ENCODE data around the gene DPH7. TPM values are rescaled to one million over a fixed set of nuclear protein-coding genes. Genes with fewer than 3 reads are reported as not detected.
A peak's percentile ranks its signal among the peaks of the same experiment; 100 is the strongest.
"Not testable (repeated sequence)": the region's sequence is repeated elsewhere in the genome, so short reads cannot be mapped to it uniquely, and the experiment has no call there.

Gene DPH7
- total and polyA plus RNA-seq, 5 experiments from 2014 or later = 26.2 to 80.7 (median 32.8) TPM

- no peaks in the 10 kb centered on the region for H3K27me3 Mint-ChIP-seq
- POLR2A ChIA-PET = interaction anchor here (0.7 kb wide), 1 partner anchor 788 kb away, joined by 3 read pairs; no protein-coding TSS in a partner anchor
- peak overlapping the region in 1 of 10 donors; percentile 20 for H3K4me3 Mint-ChIP-seq
- H3K9me3 Mint-ChIP-seq = no peaks in the 10 kb centered on the region
- ATAC-seq (no peak), DNase-seq (no peak)
- H3K4me1 Mint-ChIP-seq = peaks cover 24 to 50% (median 41%) of the 10 kb centered on the region in 4 donors
- peaks cover 0 to 46% (median 24%) of the 10 kb centered on the region in 3 donors for H3K36me3 Mint-ChIP-seq
- no peak overlapping the region for H3K27ac Mint-ChIP-seq
Measured at GRCh38 chr9:137574192-137574591, 4.5 kb downstream of the DPH7 start.

GRCh38 chr9:137570566-137570965 lies 8.2 kb downstream of the DPH7 start:
- POLR2A ChIA-PET = no interaction called here
- H3K9me3 Mint-ChIP-seq = no peaks in the 10 kb centered on the region
- DNase-seq (no peak), ATAC-seq (no peak)
- H3K4me3 Mint-ChIP-seq = no peak overlapping the region
- H3K36me3 Mint-ChIP-seq = peaks cover 0 to 40% (median 21%) of the 10 kb centered on the region in 3 donors
- no peaks in the 10 kb centered on the region for H3K27me3 Mint-ChIP-seq
- peak overlapping the region in 2 of 10 donors; percentile 75 to 81 for H3K27ac Mint-ChIP-seq
- H3K4me1 Mint-ChIP-seq = peaks cover 17 to 22% (median 18%) of the 10 kb centered on the region in 4 donors

DNA sequence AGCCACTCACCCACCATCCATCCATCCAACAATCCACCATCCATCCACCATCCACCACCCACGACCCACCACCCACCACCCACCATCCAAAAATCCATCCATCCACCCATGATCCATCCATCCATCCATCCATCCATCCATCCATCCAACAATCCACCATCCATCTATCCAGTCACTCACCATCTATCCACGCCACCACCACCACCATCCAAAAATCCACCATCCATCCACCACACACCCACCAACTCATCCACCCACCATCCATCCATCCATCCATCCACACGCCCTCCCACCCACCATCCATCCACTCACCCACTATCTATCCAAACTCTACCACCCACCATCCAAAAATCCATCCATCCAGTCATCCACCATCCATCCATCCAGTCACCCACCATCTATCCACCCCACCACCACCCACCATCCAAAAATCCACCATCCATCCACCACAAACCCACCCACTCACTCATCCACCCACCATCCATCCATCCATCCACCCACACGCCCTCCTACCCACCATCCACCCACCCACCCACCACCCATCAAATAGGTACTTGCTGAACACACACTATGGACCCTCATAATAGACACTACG lies 9.0 kb downstream of the DPH7 start:
- POLR2A ChIA-PET = no interaction called here
- ATAC-seq (no peak), DNase-seq (no peak)
- H3K36me3 Mint-ChIP-seq = peaks cover 0 to 35% (median 14%) of the 10 kb centered on the region in 3 donors
- H3K27ac Mint-ChIP-seq = no peak overlapping the region
- no peak overlapping the region for H3K4me3 Mint-ChIP-seq
- H3K4me1 Mint-ChIP-seq = peaks cover 8 to 15% (median 11%) of the 10 kb centered on the region in 4 donors
- no peaks in the 10 kb centered on the region for H3K27me3 Mint-ChIP-seq
- no peaks in the 10 kb centered on the region for H3K9me3 Mint-ChIP-seq

DNA sequence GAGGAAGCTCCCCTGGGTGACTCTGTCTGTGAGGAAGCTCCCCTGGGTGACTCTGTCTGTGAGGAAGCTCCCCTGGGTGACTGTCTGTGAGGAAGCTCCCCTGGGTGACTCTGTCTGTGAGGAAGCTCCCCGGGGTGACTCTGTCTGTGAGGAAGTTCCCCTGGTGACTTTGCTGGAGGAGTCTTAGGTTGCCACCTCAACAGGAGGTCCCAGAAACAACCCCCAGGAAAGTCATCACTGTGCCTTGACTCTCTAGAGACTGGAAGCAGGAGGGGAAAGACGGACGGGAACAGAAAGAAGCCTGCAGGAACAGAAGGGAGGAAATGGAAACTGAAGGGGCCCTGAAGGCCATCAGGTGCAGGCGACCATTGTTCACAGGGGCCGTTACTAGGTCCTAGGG lies 10.3 kb downstream of the DPH7 start:
- H3K27ac Mint-ChIP-seq = peak overlapping the region in 2 of 10 donors; percentile 33 to 55
- POLR2A ChIA-PET, H3K9me3 Mint-ChIP-seq, H3K4me3 Mint-ChIP-seq, DNase-seq, H3K27me3 Mint-ChIP-seq, ATAC-seq: not testable (repeated sequence)
- peaks cover 0 to 36% (median 18%) of the 10 kb centered on the region in 3 donors for H3K36me3 Mint-ChIP-seq
- peaks cover 8 to 18% (median 15%) of the 10 kb centered on the region in 4 donors for H3K4me1 Mint-ChIP-seq

DNA sequence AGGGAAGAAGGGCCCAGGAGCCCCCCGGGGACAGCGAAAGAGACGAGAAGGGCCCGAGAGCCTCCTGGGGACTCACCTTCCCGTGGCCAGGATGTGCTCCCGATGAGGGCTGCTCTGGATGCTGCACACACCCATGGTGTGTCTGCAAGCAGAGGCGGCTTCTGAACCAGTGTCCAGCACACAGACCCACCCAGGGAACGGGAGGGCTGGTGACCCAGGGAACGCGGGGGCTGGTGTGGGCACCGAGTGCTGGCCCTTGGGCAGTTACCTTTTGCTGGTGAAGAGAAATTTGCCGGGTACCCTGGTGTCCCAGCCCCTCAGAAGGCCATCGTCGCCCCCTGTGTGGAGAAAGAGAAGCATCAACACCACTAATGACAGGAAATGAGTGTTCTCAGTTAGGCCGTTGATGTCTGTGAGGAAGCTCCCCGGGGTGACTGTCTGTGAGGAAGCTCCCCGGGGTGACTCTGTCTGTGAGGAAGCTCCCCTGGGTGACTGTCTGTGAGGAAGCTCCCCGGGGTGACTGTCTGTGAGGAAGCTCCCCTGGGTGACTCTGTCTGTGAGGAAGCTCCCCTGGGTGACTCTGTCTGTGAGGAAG lies 13.8 kb downstream of the DPH7 start:
- Mint-ChIP-seq H3K27ac (no peak overlapping the region), H3K4me3 (no peak overlapping the region), H3K36me3 (peaks cover 0 to 47% (median 11%) of the 10 kb centered on the region in 3 donors), H3K9me3 (no peaks in the 10 kb centered on the region), H3K4me1 (peaks cover 0 to 11% (median 5%) of the 10 kb centered on the region in 4 donors), H3K27me3 (no peaks in the 10 kb centered on the region)
- DNase-seq = no peak
- ATAC-seq = no peak
- POLR2A ChIA-PET = no interaction called here

- Mint-ChIP-seq H3K27ac (peak overlapping the region in 1 of 10 donors; percentile 29), H3K36me3 (peaks cover 0 to 52% (median 15%) of the 10 kb centered on the region in 3 donors), H3K27me3 (no peaks in the 10 kb centered on the region), H3K9me3 (no peaks in the 10 kb centered on the region), H3K4me3 (no peak overlapping the region), H3K4me1 (peaks cover 0 to 14% (median 5%) of the 10 kb centered on the region in 4 donors)
- ATAC-seq (no peak), DNase-seq (no peak)
- POLR2A ChIA-PET = no interaction called here
Measured at GRCh38 chr9:137564134-137564533, 14.6 kb downstream of the DPH7 start.

- peaks cover 0 to 7% (median 0%) of the 10 kb centered on the region in 4 donors for H3K4me1 Mint-ChIP-seq
- H3K27me3 Mint-ChIP-seq = no peaks in the 10 kb centered on the region
- no peak overlapping the region for H3K27ac Mint-ChIP-seq
- ATAC-seq (no peak), DNase-seq (no peak)
- no peak overlapping the region for H3K4me3 Mint-ChIP-seq
- no peaks in the 10 kb centered on the region for H3K9me3 Mint-ChIP-seq
- POLR2A ChIA-PET = no interaction called here
- H3K36me3 Mint-ChIP-seq = peaks cover 0 to 70% (median 8%) of the 10 kb centered on the region in 3 donors
Measured at GRCh38 chr9:137558127-137558526, 20.6 kb downstream of the DPH7 start.

GRCh38 chr9:137556069-137556838 lies 22.5 kb downstream of the DPH7 start:
- peak overlapping the region in 4 of 10 donors; percentile 48 to 74 (median 57) for H3K27ac Mint-ChIP-seq
- H3K9me3 Mint-ChIP-seq = no peaks in the 10 kb centered on the region
- no peaks in the 10 kb centered on the region for H3K27me3 Mint-ChIP-seq
- H3K4me1 Mint-ChIP-seq = peaks cover 5 to 8% (median 7%) of the 10 kb centered on the region in 4 donors
- ATAC-seq (no peak), DNase-seq (no peak)
- POLR2A ChIA-PET = no interaction called here
- peaks cover 0 to 52% (median 6%) of the 10 kb centered on the region in 3 donors for H3K36me3 Mint-ChIP-seq
- H3K4me3 Mint-ChIP-seq = no peak overlapping the region

- no peaks in the 10 kb centered on the region for H3K9me3 Mint-ChIP-seq
- H3K27me3 Mint-ChIP-seq = no peaks in the 10 kb centered on the region
- peaks cover 7 to 11% (median 9%) of the 10 kb centered on the region in 4 donors for H3K4me1 Mint-ChIP-seq
- no peak for ATAC-seq
- DNase-seq = no peak
- peaks cover 0 to 44% (median 6%) of the 10 kb centered on the region in 3 donors for H3K36me3 Mint-ChIP-seq
- peak overlapping the region in 2 of 10 donors; percentile 19 to 63 for H3K27ac Mint-ChIP-seq
- POLR2A ChIA-PET = no interaction called here
- no peak overlapping the region for H3K4me3 Mint-ChIP-seq
Measured at GRCh38 chr9:137555179-137555578, 23.5 kb downstream of the DPH7 start.

DNA sequence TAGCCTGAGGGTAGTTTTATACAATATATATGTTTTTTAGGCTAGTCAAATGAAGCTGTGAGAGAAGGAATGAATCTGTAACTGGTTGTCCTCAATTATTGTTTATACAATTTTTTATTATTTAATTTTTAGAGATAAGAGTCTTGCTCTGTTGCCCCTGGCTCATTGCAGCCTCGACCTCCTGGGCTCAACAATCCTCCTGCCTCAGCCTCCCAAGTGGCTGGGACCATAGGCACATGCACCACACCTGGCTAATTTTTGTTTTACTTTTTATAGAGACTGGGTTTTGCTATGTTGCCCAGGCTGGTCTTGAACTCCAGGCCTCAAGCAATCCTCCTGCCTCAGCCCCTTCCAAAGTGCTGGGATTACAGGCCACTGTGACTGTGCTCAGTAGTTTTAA lies 24.4 kb downstream of the DPH7 start:
- H3K4me1 Mint-ChIP-seq = peaks cover 7 to 18% (median 15%) of the 10 kb centered on the region in 4 donors
- H3K4me3 Mint-ChIP-seq = peak overlapping the region in 2 of 10 donors; percentile 10 to 38
- no peaks in the 10 kb centered on the region for H3K9me3 Mint-ChIP-seq
- POLR2A ChIA-PET = interaction anchor here (0.6 kb wide), 1 partner anchor 64 kb away, joined by 3 read pairs; the partner anchor contains the start of gene EHMT1
- H3K27ac Mint-ChIP-seq = peak overlapping the region in 1 of 10 donors; percentile 46
- H3K36me3 Mint-ChIP-seq = peaks cover 0 to 36% (median 2%) of the 10 kb centered on the region in 3 donors
- no peak for ATAC-seq
- H3K27me3 Mint-ChIP-seq = no peaks in the 10 kb centered on the region
- no peak for DNase-seq

GRCh38 chr9:137553654-137554053 lies 25.1 kb downstream of the DPH7 start:
- H3K27ac Mint-ChIP-seq = peak overlapping the region in 3 of 10 donors; percentile 7 to 46 (median 13)
- H3K27me3 Mint-ChIP-seq, ATAC-seq, POLR2A ChIA-PET, DNase-seq, H3K9me3 Mint-ChIP-seq: not testable (repeated sequence)
- H3K4me1 Mint-ChIP-seq = peaks cover 7 to 24% (median 20%) of the 10 kb centered on the region in 4 donors
- peak overlapping the region in 3 of 10 donors; percentile 38 to 89 (median 66) for H3K4me3 Mint-ChIP-seq
- peaks cover 0 to 34% (median 2%) of the 10 kb centered on the region in 3 donors for H3K36me3 Mint-ChIP-seq

- Mint-ChIP-seq H3K9me3 (no peaks in the 10 kb centered on the region), H3K27me3 (no peaks in the 10 kb centered on the region), H3K36me3 (peaks cover 0 to 24% (median 2%) of the 10 kb centered on the region in 3 donors), H3K4me1 (peaks cover 7 to 29% (median 21%) of the 10 kb centered on the region in 4 donors), H3K27ac (peak overlapping the region in 9 of 10 donors; percentile 78 to 92 (median 86)), H3K4me3 (peak overlapping the region; percentile 77 to 96 (median 88))
- ATAC-seq (peak; percentile 16 to 24), DNase-seq (peak in 7 of 10 donors; percentile 11 to 63 (median 32))
- POLR2A ChIA-PET = interaction anchor here (0.6 to 3.7 kb wide), 16 partner anchors 14 to 465 kb away, joined by 3 to 25 read pairs (median 4); partner anchors contain the start of genes DPH7, EHMT1, EXD3 and MAN1B1
Measured at GRCh38 chr9:137552022-137552768, 26.5 kb downstream of the DPH7 start.
